ENCODE data around the gene SLX1A.

DNA sequence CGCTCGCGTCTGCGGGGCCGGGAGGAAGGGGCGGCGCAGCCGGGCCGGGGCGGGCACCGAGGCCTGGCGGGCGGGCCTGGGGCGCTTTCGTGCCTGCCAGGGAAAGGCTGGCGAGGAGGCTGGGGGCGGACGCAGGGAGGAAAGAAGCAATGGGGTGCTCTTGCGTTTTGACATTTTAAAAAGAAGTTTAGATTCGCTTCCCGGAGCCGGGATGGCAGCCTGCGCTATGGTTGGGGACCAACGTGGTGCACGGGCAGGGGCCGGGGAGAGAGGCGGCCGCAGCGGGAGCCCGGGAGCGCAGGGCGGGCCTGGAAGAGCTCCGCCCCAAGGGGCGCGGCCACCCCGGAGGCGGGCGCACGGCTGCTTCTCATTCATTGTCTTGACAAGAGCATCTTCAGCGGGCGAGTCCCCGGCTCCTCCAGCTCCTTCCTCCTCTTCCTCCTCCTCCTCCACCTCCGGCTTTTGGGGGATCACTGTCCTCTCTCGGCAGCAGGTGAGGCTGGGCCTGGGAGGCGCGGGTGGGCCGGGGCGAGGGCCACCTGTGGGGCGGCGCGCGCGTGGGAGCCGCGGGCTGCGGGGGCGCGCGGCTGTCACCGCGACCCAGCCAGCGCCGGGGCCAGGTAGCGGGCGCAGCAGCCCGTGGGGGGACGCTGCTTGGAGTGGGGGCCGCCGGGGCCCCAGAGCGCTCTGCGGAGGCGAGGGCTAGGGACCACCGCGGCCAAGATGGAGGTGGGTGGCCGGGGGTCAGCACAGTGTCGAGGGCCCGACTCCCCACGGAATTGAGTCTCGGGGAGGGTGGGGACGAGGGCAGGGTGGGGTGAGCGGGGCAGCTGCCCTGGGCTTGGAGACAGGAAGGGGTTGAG, 10.2 kb upstream of the SLX1A start, which contains the start of gene CORO1A:
- TF ChIP-seq, protein P1, sequence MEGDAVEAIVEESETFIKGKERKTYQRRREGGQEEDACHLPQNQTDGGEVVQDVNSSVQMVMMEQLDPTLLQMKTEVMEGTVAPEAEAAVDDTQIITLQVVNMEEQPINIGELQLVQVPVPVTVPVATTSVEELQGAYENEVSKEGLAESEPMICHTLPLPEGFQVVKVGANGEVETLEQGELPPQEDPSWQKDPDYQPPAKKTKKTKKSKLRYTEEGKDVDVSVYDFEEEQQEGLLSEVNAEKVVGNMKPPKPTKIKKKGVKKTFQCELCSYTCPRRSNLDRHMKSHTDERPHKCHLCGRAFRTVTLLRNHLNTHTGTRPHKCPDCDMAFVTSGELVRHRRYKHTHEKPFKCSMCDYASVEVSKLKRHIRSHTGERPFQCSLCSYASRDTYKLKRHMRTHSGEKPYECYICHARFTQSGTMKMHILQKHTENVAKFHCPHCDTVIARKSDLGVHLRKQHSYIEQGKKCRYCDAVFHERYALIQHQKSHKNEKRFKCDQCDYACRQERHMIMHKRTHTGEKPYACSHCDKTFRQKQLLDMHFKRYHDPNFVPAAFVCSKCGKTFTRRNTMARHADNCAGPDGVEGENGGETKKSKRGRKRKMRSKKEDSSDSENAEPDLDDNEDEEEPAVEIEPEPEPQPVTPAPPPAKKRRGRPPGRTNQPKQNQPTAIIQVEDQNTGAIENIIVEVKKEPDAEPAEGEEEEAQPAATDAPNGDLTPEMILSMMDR (IDR thresholded peaks at IDR 0.05) = no peak
- TF ChIP-seq POLR2A (IDR thresholded peaks at IDR 0.05) = peak; percentile 37 to 48
